Measurements from ENCODE around the gene KLHL40.

The KLHL40 gene

DNA sequence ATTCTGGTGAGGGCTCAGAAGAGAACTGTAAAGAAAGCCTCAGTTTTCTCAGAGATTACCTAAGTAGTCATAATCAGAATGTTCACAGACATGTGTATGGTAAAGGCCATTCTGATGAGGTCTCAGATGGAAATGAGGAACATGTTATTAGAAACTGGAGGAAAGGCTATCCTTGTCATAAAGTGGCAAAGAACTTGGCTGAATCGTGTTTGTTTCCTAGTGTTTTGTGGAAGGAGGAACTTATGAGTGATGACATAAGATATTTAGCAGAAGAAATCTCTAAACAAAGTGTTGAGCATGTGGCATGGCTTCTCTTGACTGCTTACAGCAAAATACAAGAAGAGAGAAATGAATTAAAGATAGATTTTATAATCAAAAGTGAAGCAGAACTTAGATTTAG lies 12.8 kb upstream of the KLHL40 start:
- no peak for DNase-seq

GRCh38 chr3:42673082-42673481 lies 12.3 kb upstream of the KLHL40 start:
- DNase-seq: no peak

- no peak for DNase-seq
Observed at GRCh38 chr3:42674146-42674545, 11.2 kb upstream of the KLHL40 start.

- DNase-seq: no peak
Observed at GRCh38 chr3:42675909-42676308, 9.4 kb upstream of the KLHL40 start.

- no peak for DNase-seq
Observed at GRCh38 chr3:42678447-42678846, 6.9 kb upstream of the KLHL40 start.

DNA sequence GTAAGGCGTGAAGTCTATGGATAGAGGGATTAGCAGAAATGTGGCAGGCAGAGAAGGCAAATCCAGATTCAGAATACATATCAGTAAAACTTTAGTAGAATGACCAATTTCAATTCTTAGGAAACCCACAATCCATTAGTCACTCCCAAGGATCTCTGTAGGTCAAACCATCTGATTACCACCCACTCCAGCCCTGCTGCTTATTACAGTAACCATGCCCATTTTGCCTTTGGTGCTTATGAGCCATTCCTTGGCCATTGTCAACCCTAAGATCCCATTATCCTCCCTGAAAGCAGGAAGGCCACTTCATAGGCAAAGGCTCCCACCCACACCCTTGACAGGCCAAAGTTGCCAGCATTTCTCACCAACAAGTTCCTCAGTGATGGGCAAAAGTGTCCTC lies 5.1 kb upstream of the KLHL40 start:
- no peak for DNase-seq

DNA sequence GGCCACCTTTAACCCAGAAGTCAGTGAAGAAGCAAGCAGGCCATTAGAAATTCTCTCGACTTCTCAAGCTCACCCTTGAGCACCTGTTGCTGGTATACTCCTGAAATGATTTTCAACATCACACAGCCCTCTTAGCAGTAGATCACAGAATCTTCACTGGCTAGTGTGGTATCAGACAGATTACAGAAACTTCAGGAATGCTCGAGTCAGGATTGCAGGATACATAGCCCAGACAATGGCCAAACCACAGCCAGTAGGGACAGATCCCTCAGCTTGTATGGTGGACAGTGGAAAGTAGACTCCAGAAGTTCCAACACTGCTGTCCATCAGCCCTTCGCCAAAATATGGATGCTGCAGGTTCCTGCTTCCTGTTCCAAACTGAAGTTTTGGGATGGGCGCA lies 4.5 kb upstream of the KLHL40 start:
- DNase-seq: no peak

DNA sequence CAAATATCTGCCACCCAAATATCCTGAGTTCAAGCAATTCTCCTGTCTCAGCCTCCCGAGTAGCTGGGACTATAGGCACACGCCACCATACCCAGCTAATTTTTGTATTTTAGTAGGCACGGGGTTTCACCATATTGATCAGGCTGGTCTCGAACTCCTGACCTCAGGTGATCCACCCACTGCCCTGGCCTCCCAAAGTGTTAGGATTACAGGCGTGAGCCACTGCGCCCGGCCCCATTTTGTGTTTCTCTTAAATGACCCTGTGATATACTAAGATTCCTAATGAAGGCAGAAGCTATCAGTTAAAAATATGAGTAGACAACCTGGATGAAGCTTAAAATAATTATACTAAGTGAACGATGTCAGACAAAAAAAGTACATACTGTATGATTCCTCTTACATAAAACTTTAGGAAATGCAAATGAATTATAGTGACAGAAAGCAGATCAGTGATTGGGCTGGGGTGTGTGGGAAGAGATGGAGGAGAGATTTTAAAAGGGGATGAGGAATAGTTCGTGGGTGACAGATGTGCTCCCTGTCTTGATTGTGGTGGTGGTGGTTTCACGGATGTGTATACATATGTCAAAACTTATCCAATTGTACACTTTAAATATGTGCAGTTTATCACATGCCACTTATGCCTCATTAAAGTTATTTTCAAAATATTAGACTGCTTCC lies 3.8 kb upstream of the KLHL40 start:
- DNase-seq: no peak

DNA sequence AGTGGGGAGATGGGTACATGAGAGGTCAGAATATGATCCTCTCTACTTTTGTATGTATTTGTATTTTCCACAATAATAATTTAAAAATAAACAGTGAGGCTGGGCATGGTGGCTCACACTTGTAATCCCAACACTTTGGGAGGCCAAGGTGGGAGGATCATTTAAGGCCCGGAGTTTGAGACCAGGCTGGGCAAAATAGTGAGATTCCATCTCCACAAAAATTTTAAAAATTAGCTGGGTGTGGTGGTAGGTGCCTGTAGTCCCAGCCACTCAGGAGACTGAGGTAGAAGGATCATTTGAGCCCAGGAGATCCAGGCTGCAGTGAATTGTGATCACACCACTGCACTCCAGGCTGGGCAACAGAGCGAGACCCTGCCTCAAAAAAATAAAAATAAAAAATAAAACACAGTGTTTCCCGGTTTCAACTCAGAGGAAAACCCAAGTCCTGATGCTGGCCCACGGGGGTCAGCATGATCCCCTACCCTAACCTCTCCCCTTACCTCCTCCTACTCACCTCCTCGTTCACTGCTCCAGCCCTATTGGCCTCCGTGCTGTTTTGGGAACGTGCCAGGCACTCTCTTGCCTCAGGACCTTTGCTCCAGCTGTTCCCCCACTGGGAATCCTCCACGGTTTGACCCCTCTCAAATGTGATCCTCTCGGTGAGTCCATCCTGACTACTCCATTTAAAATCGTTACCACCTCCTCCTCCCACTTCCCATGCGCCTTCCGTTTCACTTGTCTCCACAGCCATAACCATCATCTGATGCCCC lies 2.9 kb upstream of the KLHL40 start:
- DNase-seq: no peak

GRCh38 chr3:42683875-42684598 lies 1.3 kb upstream of the KLHL40 start:
- peak in 1 of 2 donors; percentile 28 for DNase-seq

DNA sequence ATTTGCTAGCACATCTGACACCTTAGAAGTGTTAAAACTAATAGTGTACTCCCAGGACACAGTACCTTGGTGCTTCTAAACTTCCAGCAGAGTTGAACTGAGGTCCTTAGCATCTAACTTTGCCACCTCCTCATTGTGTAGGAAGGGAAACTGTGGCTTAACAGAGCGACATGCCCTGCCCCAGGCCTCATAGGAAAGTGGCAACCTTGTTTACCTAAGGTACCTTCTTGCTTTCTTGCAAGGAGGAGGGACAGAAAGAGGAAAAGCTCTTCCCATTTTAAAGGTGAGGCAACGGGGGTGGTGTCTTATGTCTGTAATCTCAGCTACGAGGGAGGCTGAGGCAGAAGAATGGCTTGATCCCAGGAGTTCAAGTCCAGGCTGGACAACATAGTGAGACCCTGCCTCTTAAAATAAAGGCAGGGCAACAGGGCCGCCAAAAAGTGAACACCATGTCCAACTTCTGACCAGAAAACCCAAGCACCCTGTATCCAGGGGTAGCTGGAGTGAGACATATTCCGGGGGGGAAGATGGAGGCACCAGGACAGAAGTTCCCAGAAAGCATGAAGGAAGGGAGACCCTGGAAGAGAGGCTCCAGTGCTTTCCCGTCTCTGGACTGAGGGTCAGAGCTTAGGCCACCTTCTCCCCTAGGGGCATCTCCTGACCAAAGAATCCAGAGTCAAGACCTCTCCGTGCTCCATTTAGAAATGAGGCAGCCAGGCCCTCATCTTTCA lies 540 bp upstream of the KLHL40 start:
- no peak for DNase-seq

DNA sequence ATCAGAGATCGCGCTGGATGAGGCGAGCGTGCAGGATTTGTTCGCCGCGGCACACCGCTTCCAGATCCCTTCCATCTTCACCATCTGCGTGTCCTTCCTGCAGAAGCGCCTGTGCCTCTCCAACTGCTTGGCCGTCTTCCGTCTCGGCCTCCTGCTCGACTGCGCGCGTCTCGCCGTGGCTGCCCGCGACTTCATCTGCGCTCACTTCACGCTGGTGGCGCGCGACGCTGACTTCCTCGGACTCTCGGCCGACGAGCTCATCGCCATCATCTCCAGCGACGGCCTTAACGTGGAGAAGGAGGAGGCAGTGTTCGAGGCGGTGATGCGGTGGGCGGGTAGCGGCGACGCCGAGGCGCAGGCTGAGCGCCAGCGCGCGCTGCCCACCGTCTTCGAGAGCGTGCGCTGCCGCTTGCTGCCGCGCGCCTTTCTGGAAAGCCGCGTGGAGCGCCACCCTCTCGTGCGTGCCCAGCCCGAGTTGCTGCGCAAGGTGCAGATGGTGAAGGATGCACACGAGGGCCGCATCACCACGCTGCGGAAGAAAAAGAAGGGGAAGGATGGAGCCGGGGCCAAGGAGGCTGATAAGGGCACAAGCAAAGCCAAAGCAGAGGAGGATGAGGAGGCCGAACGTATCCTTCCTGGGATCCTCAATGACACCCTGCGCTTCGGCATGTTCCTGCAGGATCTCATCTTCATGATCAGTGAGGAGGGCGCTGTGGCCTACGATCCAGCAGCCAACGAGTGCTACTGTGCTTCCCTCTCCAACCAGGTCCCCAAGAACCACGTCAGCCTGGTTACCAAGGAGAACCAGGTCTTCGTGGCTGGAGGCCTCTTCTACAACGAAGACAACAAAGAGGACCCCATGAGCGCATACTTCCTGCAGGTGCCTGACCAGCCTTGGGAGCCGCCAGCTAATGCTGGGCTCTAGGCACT lies 819 bp downstream of the KLHL40 start:
- no peak for DNase-seq

DNA sequence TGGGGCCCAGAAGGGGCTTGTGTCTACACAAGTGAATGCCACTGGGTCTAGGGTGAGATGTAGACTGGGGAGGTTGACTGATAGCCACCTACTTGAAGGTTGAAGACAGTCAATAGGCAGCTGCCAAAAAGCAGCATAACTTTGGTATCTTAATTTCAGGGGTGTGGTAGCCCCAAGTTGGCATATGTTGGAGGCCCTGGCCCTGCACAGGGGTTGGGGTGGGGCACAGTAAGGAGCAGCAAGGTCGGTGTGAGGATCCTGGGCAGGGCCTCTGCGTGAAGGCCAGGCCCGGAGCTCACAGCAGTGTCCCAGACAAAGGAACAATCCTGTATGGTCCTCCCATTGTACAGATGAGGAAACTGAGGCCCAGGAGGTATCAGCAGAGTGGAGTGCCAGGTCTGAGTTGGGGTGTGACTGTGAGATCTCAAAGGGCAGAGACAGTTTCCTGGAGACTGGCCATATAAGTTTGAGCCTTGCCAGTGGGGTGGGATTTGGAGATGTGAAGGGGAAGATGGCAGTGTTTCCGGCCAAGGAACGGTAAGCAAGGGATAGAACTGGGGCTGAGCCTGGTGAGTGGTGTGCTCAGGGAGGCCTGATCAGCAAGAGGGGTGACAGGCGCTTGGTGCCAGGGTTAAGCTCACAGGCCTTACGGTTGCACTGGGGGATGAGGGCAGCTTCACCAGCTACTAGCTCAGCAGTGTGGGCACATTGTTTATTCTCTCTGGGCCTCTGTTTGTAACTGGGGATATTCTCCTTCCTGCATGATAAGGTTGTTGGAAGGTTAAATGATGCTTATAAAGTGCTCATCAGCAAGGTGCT lies 1.7 kb downstream of the KLHL40 start:
- no peak for DNase-seq

DNA sequence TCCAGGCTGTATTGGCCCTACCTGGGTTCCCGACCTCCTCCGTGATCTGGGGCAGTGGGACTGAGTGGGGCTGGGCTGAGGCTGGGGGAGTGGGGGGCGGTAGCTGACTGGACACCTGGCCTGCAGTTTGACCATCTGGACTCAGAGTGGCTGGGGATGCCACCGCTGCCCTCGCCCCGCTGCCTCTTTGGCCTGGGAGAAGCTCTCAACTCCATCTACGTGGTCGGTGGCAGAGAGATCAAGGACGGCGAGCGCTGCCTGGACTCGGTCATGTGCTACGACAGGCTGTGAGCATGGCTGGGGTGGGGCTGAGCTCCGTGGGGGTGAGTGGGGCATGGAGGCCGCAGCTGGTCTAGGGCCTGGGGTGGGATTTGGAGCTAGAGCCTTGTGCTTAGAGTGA lies 2.7 kb downstream of the KLHL40 start:
- no peak for DNase-seq

DNA sequence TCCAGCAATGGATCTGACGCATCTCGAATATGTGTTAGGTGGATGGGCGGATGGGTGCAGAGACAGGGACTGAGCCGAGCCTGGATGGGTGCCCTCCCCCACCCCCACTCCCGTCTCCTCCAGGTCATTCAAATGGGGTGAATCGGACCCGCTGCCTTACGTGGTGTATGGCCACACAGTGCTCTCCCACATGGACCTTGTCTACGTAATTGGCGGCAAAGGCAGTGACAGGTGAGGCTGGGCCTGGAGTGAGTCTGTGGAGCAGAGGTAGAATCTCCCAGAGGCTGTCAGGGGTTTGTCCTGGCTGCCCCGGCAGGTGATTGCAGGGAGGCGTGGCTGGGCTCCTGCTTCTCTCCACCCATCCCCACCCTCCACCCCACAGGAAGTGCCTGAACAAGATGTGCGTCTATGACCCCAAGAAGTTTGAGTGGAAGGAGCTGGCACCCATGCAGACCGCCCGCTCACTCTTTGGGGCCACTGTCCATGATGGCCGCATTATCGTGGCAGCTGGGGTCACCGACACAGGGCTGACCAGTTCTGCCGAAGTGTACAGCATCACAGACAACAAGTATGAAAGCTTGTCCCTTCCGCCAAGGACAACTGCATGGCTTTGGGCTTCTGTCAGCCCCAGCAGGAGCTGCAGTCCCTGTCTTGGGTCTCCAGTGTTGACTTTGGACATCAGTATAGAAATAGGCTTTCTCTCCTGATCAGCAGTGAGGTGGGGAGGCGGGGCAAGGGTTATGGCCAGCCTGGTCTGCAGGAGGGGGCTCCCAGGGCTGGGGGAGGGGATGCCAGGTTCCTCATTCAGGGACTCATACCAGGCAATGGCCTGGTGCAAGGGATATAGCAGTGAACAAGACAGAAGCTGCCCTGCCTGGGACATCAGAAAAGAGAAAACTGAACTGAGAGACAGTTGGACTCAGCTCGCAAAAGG lies 3.4 kb downstream of the KLHL40 start:
- DNase-seq: no peak

- no peak for DNase-seq
Observed at GRCh38 chr3:42689421-42690014, 4.2 kb downstream of the KLHL40 start.

DNA sequence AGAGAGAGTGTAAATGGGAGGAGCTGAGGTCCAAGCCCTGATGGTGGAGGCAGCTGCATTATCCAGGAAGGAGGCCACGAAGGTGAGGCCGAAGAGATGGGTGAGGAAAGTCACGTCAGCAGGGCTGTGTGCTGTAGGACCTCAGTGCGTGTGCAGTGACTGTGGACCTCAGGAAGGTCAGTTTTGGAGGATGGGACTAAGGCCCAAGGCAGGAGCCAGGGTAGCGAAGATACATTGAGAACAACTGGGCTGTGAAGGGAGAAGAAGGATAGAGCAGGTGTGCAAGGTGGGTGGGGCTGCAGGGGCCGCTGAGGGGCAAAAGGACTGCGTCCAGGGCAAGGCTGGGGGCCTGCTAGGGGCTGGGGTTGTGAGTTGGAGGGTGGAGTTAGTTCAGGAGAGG lies 4.9 kb downstream of the KLHL40 start:
- DNase-seq: no peak

DNA sequence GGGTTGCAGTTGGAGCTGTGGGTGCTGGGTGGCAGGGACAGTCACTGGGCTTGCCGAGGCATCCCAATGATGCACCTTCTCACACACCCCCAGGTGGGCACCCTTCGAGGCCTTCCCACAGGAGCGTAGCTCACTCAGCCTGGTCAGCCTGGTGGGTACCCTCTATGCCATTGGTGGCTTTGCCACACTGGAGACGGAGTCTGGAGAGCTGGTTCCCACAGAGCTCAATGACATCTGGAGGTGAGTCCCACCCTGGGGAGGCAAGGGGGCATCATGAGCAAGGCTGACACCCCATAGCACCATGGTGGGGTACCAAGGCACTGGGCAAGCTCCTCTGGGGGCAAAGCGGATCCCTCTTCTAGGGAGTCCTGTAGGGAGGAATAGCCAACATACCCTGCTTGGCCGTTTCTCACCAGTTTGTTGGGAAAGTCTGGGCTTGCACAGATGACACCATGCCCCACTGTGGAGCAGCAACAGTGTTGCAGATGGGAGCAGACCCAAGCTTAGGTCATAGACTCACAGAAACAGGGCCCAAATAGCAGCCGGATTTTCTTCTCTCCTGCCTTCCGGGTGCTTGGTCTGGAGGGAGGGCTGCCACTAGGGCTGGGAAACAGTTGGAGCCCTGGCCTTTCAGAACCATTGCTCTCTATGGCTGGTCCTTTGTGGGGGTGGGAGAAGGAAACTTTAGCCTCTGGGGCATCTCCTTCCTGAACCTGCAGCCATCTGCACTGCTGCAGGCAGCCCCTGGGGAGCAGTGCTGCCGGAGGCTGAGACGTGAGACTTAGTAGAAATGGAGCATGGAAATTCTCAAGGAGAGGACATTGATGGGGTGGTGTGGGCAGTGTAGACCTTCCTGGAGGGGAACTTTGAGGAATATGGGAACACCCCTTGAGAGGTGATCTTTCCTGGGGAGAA lies 5.7 kb downstream of the KLHL40 start:
- DNase-seq: no peak

Data from CD4-positive, alpha-beta T cell treated with Interferon alpha-2 for 1 hour (primary cell).